IgD-negative memory B cell (primary cell): ENCODE data around the gene GIGYF2. TPM values are rescaled to one million over a fixed set of nuclear protein-coding genes. Genes with fewer than 3 reads are reported as not detected.
A peak's percentile ranks its signal among the peaks of the same experiment; 100 is the strongest.

Source experiments
- H3K27ac Mint-ChIP-seq, 3 donors: one replicate each; pipeline ENCODE4 v1.8.0; 2020 to 2022; ENCODE audit warnings: mild to moderate bottlenecking in 3 of 3, mixed read lengths in 3 of 3, moderate library complexity in 1 of 3
- H3K27me3 Mint-ChIP-seq: one replicate; pipeline ENCODE4 v1.8.0; 2021; ENCODE audit warnings: mixed read lengths
- H3K36me3 Mint-ChIP-seq: one replicate; pipeline ENCODE4 v1.8.0; 2020; ENCODE audit warnings: mild to moderate bottlenecking, mixed read lengths
- H3K4me1 Mint-ChIP-seq, 3 donors: one replicate each; pipeline ENCODE4 v1.8.0; 2020 to 2022; ENCODE audit warnings: mixed read lengths in 3 of 3, mild to moderate bottlenecking in 1 of 3
- H3K4me3 Mint-ChIP-seq, 4 donors: one replicate each; pipeline ENCODE4 v1.8.0; 2020 to 2022; ENCODE audit warnings: mild to moderate bottlenecking in 4 of 4, mixed read lengths in 4 of 4, moderate library complexity in 3 of 4
- H3K9me3 Mint-ChIP-seq, 3 donors: one replicate each; pipeline ENCODE4 v1.8.0; 2020 to 2021; ENCODE audit warnings: mixed read lengths in 3 of 3, mild to moderate bottlenecking in 1 of 3
- polyA plus RNA-seq: library from polyadenylated mRNA; unstranded; fragments of 300-500 nt; fragmentation: Illumina TruSeq; gene quantifications from one replicate; pipeline ENCODE4 v1.2.3, GENCODE V29; 2021

The GIGYF2 gene, protein sequence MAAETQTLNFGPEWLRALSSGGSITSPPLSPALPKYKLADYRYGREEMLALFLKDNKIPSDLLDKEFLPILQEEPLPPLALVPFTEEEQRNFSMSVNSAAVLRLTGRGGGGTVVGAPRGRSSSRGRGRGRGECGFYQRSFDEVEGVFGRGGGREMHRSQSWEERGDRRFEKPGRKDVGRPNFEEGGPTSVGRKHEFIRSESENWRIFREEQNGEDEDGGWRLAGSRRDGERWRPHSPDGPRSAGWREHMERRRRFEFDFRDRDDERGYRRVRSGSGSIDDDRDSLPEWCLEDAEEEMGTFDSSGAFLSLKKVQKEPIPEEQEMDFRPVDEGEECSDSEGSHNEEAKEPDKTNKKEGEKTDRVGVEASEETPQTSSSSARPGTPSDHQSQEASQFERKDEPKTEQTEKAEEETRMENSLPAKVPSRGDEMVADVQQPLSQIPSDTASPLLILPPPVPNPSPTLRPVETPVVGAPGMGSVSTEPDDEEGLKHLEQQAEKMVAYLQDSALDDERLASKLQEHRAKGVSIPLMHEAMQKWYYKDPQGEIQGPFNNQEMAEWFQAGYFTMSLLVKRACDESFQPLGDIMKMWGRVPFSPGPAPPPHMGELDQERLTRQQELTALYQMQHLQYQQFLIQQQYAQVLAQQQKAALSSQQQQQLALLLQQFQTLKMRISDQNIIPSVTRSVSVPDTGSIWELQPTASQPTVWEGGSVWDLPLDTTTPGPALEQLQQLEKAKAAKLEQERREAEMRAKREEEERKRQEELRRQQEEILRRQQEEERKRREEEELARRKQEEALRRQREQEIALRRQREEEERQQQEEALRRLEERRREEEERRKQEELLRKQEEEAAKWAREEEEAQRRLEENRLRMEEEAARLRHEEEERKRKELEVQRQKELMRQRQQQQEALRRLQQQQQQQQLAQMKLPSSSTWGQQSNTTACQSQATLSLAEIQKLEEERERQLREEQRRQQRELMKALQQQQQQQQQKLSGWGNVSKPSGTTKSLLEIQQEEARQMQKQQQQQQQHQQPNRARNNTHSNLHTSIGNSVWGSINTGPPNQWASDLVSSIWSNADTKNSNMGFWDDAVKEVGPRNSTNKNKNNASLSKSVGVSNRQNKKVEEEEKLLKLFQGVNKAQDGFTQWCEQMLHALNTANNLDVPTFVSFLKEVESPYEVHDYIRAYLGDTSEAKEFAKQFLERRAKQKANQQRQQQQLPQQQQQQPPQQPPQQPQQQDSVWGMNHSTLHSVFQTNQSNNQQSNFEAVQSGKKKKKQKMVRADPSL (N-terminal part only)
- polyA plus RNA-seq, result 24.3 TPM

DNA sequence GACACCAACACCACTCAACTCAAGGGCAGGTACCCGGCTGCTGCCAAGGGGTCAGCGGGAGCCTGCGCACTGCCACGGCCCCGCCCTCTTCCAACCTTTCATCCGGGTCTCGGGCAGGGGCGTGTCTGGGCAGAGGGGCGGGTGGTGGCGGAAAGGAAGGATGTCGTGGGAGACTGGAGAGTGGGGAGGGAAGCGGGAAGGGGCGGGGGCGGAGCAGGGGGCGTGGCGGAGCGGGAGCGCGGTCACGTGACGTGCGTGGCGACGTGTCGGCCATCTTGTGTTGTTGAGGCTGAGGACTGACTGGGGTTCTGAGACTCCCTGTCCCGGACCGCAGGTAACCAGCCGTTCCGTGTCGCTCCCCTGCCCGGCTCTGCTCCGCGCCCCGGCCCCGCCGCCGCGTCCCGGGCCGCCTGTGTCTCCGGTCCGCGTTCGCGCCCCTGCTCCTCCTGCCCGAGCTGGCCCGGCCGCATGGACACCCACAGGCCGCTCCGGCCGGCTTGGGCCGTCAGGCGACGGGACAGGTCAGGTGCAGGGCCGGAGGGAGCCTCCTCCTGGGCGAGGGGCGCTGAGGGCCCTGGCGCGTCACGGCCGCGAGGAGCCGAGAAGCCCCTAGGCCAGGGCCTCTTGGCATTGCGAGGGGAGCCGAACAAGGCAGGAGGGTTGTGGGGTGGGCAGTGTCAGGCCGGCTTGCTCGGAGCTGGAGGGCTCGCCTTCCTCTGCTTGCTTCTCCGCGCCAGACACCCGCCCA lies at the start of gene GIGYF2:
Gene GIGYF2 (plus strand): TSS at position 273 of the 748 bp plus-strand sequence. CDS start 37,867 bp downstream, outside the sequence.
- no peaks in the 10 kb centered on the region for H3K27me3 Mint-ChIP-seq
- H3K27ac Mint-ChIP-seq, result peak within 1 kb of the TSS; percentile 63 to 88 (median 85)
- H3K36me3 Mint-ChIP-seq, result peaks cover 5% of the 10 kb centered on the region
- H3K4me1 Mint-ChIP-seq, result peaks cover 24 to 33% (median 26%) of the 10 kb centered on the region in 3 donors
- peak within 1 kb of the TSS; percentile 89 to 98 (median 94) for H3K4me3 Mint-ChIP-seq
- peaks cover 2 to 7% (median 3%) of the 10 kb centered on the region in 3 donors for H3K9me3 Mint-ChIP-seq

DNA sequence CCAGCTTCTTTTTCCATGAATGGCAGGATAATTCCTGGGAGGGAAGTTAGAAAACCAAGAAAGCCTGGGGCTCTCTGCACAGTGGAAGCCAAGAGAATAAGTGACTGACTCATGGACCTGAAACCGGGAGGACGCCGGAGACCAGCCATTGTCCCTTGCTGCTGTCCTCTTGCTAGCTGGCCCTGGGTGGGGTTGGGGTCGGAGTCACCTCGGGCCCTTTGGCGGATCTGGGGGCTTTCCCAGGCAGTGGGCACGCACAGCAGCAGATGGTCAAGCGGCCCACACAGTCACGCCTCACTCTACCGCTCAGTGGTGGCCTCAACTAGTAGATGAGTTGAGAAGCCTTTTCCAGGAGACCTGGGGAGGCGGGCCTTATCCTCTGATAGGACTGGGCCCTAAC lies 48.1 kb upstream of the GIGYF2 start:
- no peak overlapping the region for H3K4me3 Mint-ChIP-seq
- H3K9me3 Mint-ChIP-seq, result no peaks in the 10 kb centered on the region
- H3K27me3 Mint-ChIP-seq, result peaks cover 6% of the 10 kb centered on the region
- peaks cover 0 to 2% (median 0%) of the 10 kb centered on the region in 3 donors for H3K4me1 Mint-ChIP-seq
- peaks cover 2% of the 10 kb centered on the region for H3K36me3 Mint-ChIP-seq
- no peak overlapping the region for H3K27ac Mint-ChIP-seq

DNA sequence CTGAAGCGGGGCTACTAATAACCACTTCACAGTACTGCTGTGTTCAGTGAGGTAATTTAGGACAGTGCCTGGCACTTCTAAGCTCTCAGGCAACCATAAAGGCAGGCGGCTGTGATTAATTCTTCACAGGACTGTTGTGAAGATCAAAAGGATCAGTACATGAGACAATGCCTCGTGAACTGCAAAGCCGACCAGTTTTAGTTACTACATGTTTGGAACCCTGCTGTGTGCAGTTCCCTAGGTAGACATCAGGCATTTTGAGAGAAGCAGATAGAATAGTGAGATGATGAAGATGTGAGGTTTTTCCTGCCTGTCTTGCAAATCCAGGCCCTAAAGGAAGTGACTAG lies 44.7 kb upstream of the GIGYF2 start:
- Mint-ChIP-seq H3K4me3 (no peak overlapping the region), H3K36me3 (peaks cover 2% of the 10 kb centered on the region), H3K27ac (no peak overlapping the region), H3K4me1 (peaks cover 0 to 2% (median 0%) of the 10 kb centered on the region in 3 donors), H3K9me3 (no peaks in the 10 kb centered on the region), H3K27me3 (peaks cover 4% of the 10 kb centered on the region)

DNA sequence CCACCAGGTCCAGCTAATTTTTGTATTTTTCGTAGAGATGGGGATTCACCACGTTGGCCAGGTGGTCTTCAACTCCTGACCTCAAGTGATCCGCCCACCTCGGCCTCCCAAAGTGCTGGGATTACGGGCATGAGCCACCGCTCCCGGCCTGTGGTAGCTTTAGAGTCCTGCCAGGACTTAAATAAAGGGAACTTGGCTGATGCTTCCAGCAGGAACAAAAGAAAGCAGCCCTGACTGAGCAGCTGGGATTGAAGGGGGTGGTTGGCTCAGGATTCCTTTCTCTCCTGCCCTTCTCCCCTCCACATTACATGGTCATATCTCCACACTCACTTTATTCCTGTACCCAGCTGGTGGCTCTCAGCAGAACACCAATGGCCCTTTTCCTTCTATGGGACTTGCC lies 43.7 kb upstream of the GIGYF2 start:
- Mint-ChIP-seq H3K9me3 (no peaks in the 10 kb centered on the region), H3K27me3 (peaks cover 3% of the 10 kb centered on the region), H3K36me3 (peaks cover 2% of the 10 kb centered on the region), H3K27ac (no peak overlapping the region), H3K4me3 (no peak overlapping the region), H3K4me1 (peaks cover 0 to 2% (median 0%) of the 10 kb centered on the region in 3 donors)

DNA sequence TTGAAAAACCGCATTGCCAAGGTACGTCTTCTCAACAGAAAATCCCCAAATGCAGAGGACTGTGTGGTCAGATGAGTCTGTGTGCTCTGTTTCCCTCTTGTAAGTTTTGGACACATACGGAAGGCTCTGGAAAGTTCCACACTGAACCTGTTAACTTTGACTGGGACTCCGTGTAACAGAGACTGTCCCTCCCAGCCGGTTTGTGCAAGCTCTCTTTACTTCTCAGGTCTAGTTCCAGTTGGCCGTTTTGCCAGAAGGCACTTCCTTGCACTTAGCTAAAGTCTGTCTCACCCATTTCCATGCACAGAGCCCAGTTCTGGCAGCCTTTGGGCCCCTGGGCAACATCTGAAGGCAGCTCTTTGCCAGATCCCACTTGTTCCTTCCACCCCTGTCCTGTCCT lies 41.7 kb upstream of the GIGYF2 start:
- peaks cover 0 to 2% (median 0%) of the 10 kb centered on the region in 3 donors for H3K4me1 Mint-ChIP-seq

DNA sequence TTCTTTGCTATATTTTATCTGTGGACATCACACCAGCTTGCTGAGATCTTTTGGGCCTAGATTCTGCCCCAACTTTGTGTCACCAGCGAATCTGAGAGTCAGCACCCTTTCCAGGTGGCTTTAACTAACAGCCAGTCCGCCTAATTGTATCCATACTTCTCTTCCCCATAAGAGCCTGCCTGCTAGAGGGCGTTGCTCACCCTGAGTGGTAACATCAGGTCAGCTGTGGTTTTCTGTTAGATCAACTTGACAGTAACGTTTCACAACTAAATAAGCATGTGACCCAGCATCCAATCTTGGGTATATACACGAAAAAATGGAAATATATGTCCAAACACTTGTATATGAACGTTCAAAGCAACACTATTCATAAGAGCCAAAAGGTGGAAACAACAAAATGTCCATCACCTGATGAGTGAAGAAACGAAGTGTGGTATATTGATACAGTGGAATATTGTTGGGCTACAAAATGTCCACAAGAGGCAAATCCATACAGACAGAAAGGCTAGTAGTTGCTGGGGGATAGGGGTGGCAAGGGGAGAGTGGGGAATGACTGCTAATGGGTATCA lies 38.8 kb upstream of the GIGYF2 start:
- H3K9me3 Mint-ChIP-seq, result no peaks in the 10 kb centered on the region
- H3K4me3 Mint-ChIP-seq, result no peak overlapping the region
- H3K4me1 Mint-ChIP-seq, result no peaks in the 10 kb centered on the region
- peaks cover 1% of the 10 kb centered on the region for H3K36me3 Mint-ChIP-seq
- H3K27me3 Mint-ChIP-seq, result peaks cover 7% of the 10 kb centered on the region
- no peak overlapping the region for H3K27ac Mint-ChIP-seq

More for the DNA sequence above, 41.7 kb upstream of the GIGYF2 start:
- Mint-ChIP-seq H3K9me3 (no peaks in the 10 kb centered on the region), H3K36me3 (peaks cover 2% of the 10 kb centered on the region), H3K27ac (no peak overlapping the region), H3K4me3 (no peak overlapping the region), H3K27me3 (peaks cover 3% of the 10 kb centered on the region)

DNA sequence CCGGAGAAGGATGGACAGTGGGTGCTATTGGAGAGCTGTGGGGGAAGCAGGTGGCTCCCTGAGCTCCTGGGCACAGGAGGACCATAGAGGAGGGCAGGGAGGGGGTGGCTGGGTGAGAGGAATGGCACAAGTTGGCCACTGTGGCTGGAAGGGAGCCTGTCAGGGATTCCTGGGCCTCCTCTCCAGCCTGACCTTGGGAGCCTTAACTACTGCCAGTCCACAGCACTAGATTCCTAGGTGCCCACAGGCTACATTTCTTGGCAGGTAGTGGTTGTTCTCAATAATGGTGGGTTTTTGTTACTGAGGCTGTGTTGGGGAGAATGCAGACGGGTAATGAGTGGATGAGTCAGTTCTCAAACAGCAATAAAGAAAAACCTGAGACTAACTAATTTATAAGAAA lies 37.8 kb upstream of the GIGYF2 start:
- no peak overlapping the region for H3K4me3 Mint-ChIP-seq
- peaks cover 7% of the 10 kb centered on the region for H3K27me3 Mint-ChIP-seq
- H3K4me1 Mint-ChIP-seq, result no peaks in the 10 kb centered on the region
- H3K9me3 Mint-ChIP-seq, result no peaks in the 10 kb centered on the region
- peak overlapping the region in 1 of 3 donors; percentile 82 for H3K27ac Mint-ChIP-seq
- H3K36me3 Mint-ChIP-seq, result peaks cover 1% of the 10 kb centered on the region

DNA sequence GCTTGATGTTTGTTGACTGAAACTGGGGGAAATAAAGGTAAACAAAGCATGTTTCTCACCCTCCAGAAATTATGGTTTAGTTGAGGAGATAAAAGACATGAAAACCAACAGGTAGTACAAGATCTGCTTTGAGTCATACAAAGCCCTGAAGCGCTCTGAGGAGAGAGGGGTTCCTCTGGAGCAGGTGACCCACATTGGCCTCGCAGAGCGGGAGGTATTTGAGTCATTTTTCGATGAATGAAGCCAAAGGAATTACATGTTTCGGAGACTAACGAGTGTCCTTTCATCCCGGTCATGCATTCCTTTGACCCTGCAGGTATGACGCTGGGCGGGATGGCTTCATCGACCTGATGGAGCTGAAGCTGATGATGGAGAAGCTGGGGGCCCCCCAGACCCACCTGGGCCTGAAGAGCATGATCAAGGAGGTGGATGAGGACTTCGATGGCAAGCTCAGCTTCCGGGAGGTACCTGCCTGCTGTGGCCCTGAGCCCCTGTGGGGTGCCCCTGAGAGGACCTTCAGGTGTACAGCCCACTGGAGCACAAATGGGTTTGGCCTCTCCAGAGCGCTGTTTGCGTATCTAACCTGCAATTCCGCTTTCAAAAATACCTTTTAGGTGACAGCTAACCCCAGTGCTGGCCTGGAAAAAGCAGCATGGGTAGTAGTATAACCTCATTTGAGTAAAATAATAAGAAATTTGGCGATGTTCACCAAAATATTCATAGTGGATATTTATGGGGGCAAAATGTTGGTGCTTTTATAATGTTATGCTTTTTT lies 34.5 kb upstream of the GIGYF2 start:
- no peaks in the 10 kb centered on the region for H3K9me3 Mint-ChIP-seq
- H3K36me3 Mint-ChIP-seq, result peaks cover 1% of the 10 kb centered on the region
- no peak overlapping the region for H3K27ac Mint-ChIP-seq
- peaks cover 4% of the 10 kb centered on the region for H3K27me3 Mint-ChIP-seq
- no peak overlapping the region for H3K4me3 Mint-ChIP-seq
- no peaks in the 10 kb centered on the region for H3K4me1 Mint-ChIP-seq

DNA sequence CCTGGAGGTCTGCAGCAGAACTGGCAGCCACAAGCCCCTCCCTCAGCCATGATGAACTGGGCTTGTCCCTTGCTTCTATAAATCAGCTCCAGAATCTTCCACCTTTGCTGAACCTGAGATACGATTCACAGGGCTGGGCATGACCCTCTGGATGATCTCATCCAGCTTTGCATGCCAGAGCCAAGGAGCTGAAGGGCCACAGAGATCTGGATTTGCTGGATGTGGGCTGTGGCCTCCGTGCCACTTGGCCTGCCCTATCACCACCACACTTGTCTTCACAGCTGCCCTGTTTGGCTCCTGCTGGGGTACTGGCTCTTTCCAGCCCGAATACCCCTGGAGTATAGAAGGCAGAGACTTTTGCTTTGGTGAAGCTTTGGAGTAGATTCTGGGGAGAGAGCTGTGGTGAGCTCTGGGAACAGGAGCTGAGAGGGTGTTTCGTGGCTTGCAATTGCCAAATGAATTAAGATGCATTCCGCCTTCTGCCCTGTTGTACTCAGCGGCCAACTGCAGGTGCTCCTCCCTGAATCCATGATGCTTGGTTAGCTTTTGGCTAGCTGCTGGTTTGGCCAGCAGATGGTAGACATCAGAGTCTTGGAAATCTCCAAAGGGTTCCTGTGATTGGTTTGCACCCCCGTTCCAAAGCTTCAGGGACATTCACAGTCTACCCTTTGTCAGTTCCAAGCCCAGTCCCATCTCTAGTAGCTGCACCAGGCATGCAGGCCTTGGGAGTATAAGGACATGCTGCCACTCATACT lies 30.9 kb upstream of the GIGYF2 start:
- H3K9me3 Mint-ChIP-seq, result no peaks in the 10 kb centered on the region
- H3K4me3 Mint-ChIP-seq, result no peak overlapping the region
- peaks cover under 1% of the 10 kb centered on the region for H3K36me3 Mint-ChIP-seq
- peaks cover 13% of the 10 kb centered on the region for H3K27me3 Mint-ChIP-seq
- no peak overlapping the region for H3K27ac Mint-ChIP-seq
- H3K4me1 Mint-ChIP-seq, result peaks cover 0 to 2% (median 0%) of the 10 kb centered on the region in 3 donors

DNA sequence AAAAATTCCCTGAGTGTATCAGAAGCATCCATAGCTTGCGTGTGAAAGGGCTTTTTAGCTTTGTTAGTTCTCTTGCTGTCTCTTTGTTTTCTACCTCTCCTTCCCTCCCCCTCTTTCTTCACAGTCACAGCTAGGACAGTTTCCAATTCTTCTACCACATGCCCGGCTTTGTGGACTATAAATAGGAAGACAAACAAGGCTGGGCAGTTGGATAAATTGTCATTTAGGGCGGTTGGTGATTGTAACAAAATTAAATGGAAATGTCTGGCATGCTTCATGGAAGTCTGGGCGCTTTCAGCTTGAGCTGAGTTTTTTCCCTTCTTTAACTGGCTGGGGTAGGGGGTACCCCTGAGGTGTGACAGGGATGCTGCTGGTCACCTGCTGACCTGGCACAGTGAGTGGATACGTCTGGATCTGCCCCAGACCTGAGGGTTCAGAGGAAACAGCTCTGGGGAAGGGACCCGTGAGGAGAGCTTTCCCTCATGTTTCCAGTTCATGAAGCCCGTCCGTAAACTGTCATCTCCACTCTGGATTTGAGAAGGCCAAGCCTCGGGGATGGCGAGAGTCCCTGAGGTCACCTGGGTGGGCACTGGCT lies 29.0 kb upstream of the GIGYF2 start:
- H3K27ac Mint-ChIP-seq, result no peak overlapping the region
- no peaks in the 10 kb centered on the region for H3K36me3 Mint-ChIP-seq
- H3K4me3 Mint-ChIP-seq, result no peak overlapping the region
- peaks cover 0 to 2% (median 0%) of the 10 kb centered on the region in 3 donors for H3K4me1 Mint-ChIP-seq
- H3K9me3 Mint-ChIP-seq, result no peaks in the 10 kb centered on the region
- H3K27me3 Mint-ChIP-seq, result peaks cover 9% of the 10 kb centered on the region

DNA sequence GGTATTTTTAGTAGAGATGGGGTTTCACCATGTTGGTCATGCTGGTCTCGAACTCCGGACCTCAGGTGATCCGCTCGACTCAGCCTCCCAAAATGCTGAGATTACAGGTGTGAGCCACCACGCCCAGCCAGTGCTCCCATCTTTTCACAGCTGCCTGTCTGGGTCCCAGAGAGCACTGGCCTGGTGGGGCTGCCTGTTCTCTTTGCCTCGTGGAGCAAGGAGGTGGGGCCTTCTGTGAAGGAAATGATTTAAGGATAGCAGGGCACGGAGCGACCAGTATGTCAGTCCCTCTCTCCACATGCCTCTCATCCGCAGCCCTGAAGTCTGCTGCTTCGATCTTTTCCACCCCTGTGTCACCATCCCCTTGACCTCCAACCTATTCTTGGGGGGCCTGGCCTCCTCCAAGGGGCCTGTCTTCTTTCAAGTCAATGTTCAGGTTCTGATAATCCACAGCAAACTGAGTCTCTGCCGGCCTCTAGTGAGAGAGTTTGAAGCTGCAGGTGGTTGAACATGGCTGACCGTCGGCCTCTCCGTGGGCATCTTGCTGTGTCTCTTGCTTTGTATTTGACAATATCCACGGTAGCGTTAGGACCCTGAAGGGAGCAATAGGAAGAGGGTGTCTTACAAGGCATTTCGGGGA lies 28.2 kb upstream of the GIGYF2 start:
- Mint-ChIP-seq H3K4me1 (peaks cover 0 to 2% (median 0%) of the 10 kb centered on the region in 3 donors), H3K27me3 (peaks cover 9% of the 10 kb centered on the region), H3K9me3 (no peaks in the 10 kb centered on the region), H3K36me3 (no peaks in the 10 kb centered on the region), H3K27ac (no peak overlapping the region), H3K4me3 (no peak overlapping the region)

DNA sequence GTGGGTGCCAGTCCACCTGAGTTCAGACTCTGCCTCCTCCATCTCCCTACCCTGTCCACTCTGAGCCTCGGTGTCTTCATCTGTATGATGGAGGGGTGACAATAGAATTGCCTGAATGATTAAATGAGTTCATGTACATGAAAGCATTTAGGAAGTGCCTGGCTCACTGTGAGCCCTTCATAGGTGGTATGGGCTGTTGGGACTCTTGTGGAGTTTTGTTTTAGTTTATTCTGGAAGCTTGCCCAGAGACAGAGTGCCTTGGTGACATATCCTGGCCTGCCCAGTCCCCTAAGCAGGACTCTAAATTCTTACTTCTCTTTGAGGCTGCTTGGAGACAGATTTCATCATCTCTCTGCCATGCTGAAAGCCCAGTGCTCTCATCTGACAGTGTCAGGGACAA lies 24.5 kb upstream of the GIGYF2 start:
- Mint-ChIP-seq H3K4me3 (no peak overlapping the region), H3K4me1 (peaks cover 0 to 2% (median 0%) of the 10 kb centered on the region in 3 donors), H3K36me3 (no peaks in the 10 kb centered on the region), H3K27ac (peak overlapping the region in 1 of 3 donors; percentile 4), H3K9me3 (no peaks in the 10 kb centered on the region), H3K27me3 (peaks cover 12% of the 10 kb centered on the region)
